OCI-LY1 (cell line): ENCODE results near the gene KIF1C.

Experiments
- H2AFZ ChIP-seq: fragments of 200-600 bp; sonication (generic), shearing (Covaris generic); 2 replicates; pipeline ENCODE4 v1.6.0; 2014; ENCODE audit warnings: antibody characterized with exemption, mild to moderate bottlenecking, low read length
- H3F3A ChIP-seq: fragments of 200-600 bp; sonication (generic), shearing (Covaris generic); 2 replicates; pipeline ENCODE4 v1.6.0; 2014; ENCODE audit warnings: mild to moderate bottlenecking, antibody characterized with exemption, low read length, moderate library complexity; ENCODE audit not compliant: insufficient read depth
- H3K27ac ChIP-seq: fragments of 200-600 bp; sonication (generic); 2 replicates; pipeline ENCODE4 v1.5.1; 2014; ENCODE audit warnings: low read length, mixed run types, mild to moderate bottlenecking, low read depth; ENCODE audit not compliant: poor library complexity, severe bottlenecking
- H3K27me3 ChIP-seq: fragments of 200-600 bp; sonication (generic); 2 replicates; pipeline ENCODE4 v1.6.0; 2014; ENCODE audit warnings: antibody characterized with exemption, mild to moderate bottlenecking, low read length, moderate library complexity; ENCODE audit not compliant: insufficient read depth
- H3K36me3 ChIP-seq: fragments of 200-600 bp; sonication (generic); 2 replicates; pipeline ENCODE4 v1.6.1; 2014; ENCODE audit warnings: mild to moderate bottlenecking, antibody characterized with exemption, low read length, moderate library complexity, mixed read lengths; ENCODE audit not compliant: insufficient read depth
- H3K4me1 ChIP-seq: fragments of 200-600 bp; sonication (generic); 2 replicates; pipeline ENCODE4 v1.5.1; 2014; ENCODE audit warnings: mild to moderate bottlenecking, low read length, moderate library complexity; ENCODE audit not compliant: insufficient read depth, severe bottlenecking
- H3K4me2 ChIP-seq: fragments of 200-600 bp; sonication (generic), shearing (Covaris generic); 2 replicates; pipeline ENCODE4 v1.6.1; 2014; ENCODE audit warnings: low read length
- H3K4me3 ChIP-seq: fragments of 200-600 bp; sonication (generic); 2 replicates; pipeline ENCODE4 v1.5.1; 2014; ENCODE audit warnings: low read length, low read depth, mild to moderate bottlenecking, mixed read lengths; ENCODE audit not compliant: poor library complexity, severe bottlenecking
- H3K79me2 ChIP-seq: fragments of 200-600 bp; shearing (Covaris generic); 2 replicates; pipeline ENCODE4 v1.6.1; 2016; ENCODE audit warnings: mixed run types, low read length, mixed read lengths; ENCODE audit not compliant: insufficient read depth
- H3K9ac ChIP-seq: fragments of 200-600 bp; sonication (generic), shearing (Covaris generic); 2 replicates; pipeline ENCODE4 v1.6.1; 2014; ENCODE audit warnings: mild to moderate bottlenecking, low read length, mixed read lengths
- H3K9me2 ChIP-seq: fragments of 200-600 bp; sonication (generic), shearing (Covaris generic); 2 replicates; pipeline ENCODE4 v1.6.1; 2014; ENCODE audit warnings: low read depth, mild to moderate bottlenecking, low read length, mixed read lengths
- H3K9me3 ChIP-seq: fragments of 200-600 bp; shearing (Covaris generic); 2 replicates; pipeline ENCODE4 v1.6.1; 2014; ENCODE audit warnings: low read length, mixed read lengths
- H4K20me1 ChIP-seq: fragments of 200-600 bp; sonication (generic), shearing (Covaris generic); 2 replicates; pipeline ENCODE4 v1.6.0; 2016; ENCODE audit warnings: mild to moderate bottlenecking, low read length; ENCODE audit not compliant: insufficient read depth
- CTCF ChIP-seq: fragments of 200-600 bp; sonication (generic), shearing (Covaris generic); IDR thresholded peaks from 2 replicates; pipeline ENCODE4 v1.5.1; 2017; ENCODE audit warnings: mild to moderate bottlenecking, antibody characterized with exemption, low read length, moderate library complexity, mixed read lengths
- EZH2 ChIP-seq: fragments of 200-600 bp; sonication (generic), shearing (Covaris generic); IDR thresholded peaks from 2 replicates; pipeline ENCODE4 v1.8.0; 2017; ENCODE audit warnings: borderline replicate concordance, mixed run types, mild to moderate bottlenecking, antibody characterized with exemption, low read length, moderate library complexity, mixed read lengths

KIF1C gene

GRCh38 chr17:5055543-5055942 lies 57.8 kb downstream of the KIF1C start:
- H3K9me3 ChIP-seq: no peaks in the 10 kb centered on the region
- no peaks in the 10 kb centered on the region for H3K27me3 ChIP-seq
- no peaks in the 10 kb centered on the region for H3F3A ChIP-seq
- H3K4me1 ChIP-seq: no peaks in the 10 kb centered on the region
- no peak overlapping the region for H3K4me2 ChIP-seq
- H3K36me3 ChIP-seq: no peaks in the 10 kb centered on the region
- no peak overlapping the region for H2AFZ ChIP-seq
- TF ChIP-seq CTCF: no peak
- TF ChIP-seq EZH2: no peak
- no peaks in the 10 kb centered on the region for H3K9me2 ChIP-seq
- no peak overlapping the region for H3K4me3 ChIP-seq
- H4K20me1 ChIP-seq: no peaks in the 10 kb centered on the region
- no peak overlapping the region for H3K9ac ChIP-seq
- no peak overlapping the region for H3K27ac ChIP-seq
- no peaks in the 10 kb centered on the region for H3K79me2 ChIP-seq

- no peaks in the 10 kb centered on the region for H3F3A ChIP-seq
Measured at GRCh38 chr17:5065227-5065744, 67.5 kb downstream of the KIF1C start.

GRCh38 chr17:5068236-5068635 lies 70.5 kb downstream of the KIF1C start:
- no peak overlapping the region for H3K27ac ChIP-seq
- no peak overlapping the region for H3K9ac ChIP-seq
- TF ChIP-seq CTCF (no peak), EZH2 (no peak)
- H2AFZ ChIP-seq: no peak overlapping the region
- no peaks in the 10 kb centered on the region for H3K9me3 ChIP-seq
- no peak overlapping the region for H3K4me3 ChIP-seq
- H3K79me2 ChIP-seq: no peaks in the 10 kb centered on the region
- H3F3A ChIP-seq: no peaks in the 10 kb centered on the region
- no peaks in the 10 kb centered on the region for H4K20me1 ChIP-seq
- H3K36me3 ChIP-seq: no peaks in the 10 kb centered on the region
- no peaks in the 10 kb centered on the region for H3K4me1 ChIP-seq
- no peak overlapping the region for H3K4me2 ChIP-seq
- H3K27me3 ChIP-seq: no peaks in the 10 kb centered on the region; the same call in 1 of the 2 replicates
- no peaks in the 10 kb centered on the region for H3K9me2 ChIP-seq

More at GRCh38 chr17:5065227-5065744, 67.5 kb downstream of the KIF1C start:
- H3K4me3 ChIP-seq: no peak overlapping the region
- H3K79me2 ChIP-seq: no peaks in the 10 kb centered on the region
- no peaks in the 10 kb centered on the region for H3K9me3 ChIP-seq
- H3K27me3 ChIP-seq: no peaks in the 10 kb centered on the region; the same call in 1 of the 2 replicates
- H3K36me3 ChIP-seq: no peaks in the 10 kb centered on the region
- no peak overlapping the region for H3K4me2 ChIP-seq
- no peaks in the 10 kb centered on the region for H3K9me2 ChIP-seq
- no peak overlapping the region for H2AFZ ChIP-seq
- H4K20me1 ChIP-seq: no peaks in the 10 kb centered on the region
- no peaks in the 10 kb centered on the region for H3K4me1 ChIP-seq
- H3K27ac ChIP-seq: no peak overlapping the region
- TF ChIP-seq EZH2 (no peak), CTCF (no peak)
- no peak overlapping the region for H3K9ac ChIP-seq
